GM21528 (cell line): ENCODE data around the gene MGAT4A.

ENCODE experiments used
- ATAC-seq: cut with Tn5 transposase; IDR thresholded peaks from one replicate; pipeline ENCODE4 v1.9.1; 2021; ENCODE audit warnings: mild to moderate bottlenecking, moderate library complexity; ENCODE audit not compliant: unreplicated experiment, low FRiP score

The MGAT4A gene

DNA sequence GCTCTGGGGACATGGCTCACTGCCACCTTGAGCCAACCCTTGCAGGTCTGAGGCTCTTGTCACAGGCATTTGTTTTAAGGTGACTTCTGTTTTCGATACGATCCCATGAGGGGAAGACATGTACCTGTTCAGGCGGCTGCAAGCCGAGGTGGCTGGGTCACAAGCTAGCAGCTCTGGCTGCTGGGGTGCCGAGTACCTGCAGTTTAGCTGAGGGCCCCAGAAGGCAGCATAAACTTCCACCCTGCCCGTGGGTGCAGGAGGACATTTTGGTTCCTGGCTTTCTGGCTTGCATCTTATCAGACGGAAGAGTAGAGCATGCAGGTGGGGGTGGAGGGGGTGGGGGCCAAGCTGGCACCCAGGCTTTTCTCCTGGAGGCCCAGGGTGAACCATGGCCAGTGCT, 151.0 kb downstream of the MGAT4A start:
- ATAC-seq: no peak

DNA sequence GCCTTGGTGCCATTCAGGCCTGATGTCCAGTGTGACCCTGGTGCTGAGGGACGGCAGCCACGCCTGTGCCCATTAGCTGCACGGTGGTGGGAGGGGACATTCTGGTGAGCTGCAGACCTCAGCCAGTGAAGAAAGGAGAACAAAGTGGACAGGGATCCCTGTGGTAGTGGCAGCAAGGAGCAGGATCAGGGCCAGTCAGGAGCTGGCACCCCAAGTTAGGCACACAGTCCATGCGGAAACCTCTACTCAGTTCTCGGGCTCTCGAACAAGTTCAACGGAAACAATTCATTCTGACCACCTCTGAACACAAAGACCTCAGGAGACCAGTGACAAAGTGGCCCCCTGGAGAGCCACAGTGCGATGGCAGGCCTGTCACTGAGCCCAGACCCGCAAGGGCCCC, 152.7 kb downstream of the MGAT4A start:
- ATAC-seq: no peak

DNA sequence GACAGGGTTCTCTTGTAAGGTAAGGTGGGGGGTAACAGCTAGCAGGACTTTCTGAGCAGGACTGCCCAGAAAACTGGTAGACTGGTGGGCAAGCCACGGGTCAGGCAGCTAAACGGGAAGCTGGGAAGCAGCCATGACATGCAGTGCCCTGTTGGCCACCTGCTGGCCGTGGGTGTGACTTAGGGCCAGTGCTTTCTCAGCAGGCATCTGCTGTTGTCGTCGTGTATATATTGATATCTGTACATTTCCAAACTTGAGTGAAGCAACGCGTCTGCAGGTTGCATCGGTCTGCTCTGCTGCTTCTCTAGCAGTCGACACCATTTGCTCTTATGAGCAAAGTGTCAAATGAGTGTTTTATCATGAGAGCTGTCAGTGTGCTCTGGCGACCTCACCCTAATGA, 153.6 kb downstream of the MGAT4A start:
- no peak for ATAC-seq

DNA sequence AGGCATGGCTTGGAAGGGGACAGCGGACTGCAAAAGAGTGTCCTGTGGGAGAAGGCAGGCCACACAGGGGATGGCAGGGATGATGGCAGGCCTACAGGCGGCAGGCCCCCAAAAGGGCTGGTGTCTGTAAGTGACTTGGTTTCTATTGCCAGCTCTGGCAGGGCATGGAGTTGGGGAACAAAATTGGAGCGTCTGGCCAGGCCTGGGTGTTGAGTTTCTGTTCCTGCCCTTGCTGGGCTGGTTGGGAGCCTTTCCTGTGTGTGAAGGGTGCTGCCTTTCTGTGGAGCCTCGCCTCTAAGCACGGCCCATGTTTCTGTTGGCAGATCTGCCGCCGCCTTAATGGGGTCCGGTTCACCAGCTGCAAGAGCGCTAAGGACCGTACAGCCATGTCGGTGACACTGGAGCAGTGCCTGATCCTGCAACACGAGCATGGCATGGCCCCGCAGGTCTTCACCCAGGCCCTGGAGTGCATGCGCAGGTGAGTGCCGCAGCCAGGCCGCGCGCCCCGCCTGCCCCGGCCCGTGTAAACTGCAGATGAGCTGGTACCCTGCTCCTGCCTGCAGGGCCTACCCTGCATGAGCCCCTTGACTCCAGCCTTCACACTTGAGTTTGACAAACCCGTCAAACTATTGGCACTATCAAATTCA, 154.1 kb downstream of the MGAT4A start:
- no peak for ATAC-seq

DNA sequence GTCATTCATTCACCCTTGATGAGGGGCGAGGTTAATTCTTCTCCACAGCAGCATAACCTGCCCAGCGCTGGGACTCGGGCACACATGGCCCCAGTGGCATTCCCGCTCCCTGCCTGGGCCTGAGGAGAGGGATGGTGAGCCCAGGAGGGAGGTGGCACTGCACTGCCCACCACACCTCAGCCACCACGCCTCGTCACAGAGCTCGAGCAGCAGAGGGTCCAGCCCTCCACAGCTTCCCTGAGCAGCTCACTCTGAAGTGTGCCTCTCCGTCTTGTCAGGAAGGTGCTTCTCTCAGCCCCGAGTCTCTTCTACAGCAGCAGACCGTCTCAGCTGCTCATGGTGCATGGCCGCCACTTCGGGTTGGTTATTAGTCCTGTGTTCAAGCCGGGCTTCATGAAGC, 157.5 kb downstream of the MGAT4A start:
- no peak for ATAC-seq

DNA sequence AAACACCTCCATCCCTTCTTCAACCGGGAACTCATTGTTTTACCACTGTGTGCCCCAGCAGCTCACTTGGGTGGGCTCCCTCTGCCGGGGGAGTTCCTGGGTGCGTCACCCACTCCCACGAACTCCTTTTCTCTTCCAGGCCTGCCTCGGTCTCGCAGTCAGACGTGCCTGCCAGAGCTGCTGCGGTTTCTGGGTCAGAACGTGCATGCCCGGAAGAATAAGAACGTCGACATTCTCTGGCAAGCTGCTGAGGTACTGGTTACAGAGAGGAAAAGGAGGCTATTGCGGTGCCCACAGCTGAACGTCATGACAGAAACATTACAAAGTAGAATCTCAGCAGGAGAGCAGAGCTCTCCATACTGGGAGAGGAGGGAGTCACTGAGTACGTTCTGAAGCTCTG, 158.3 kb downstream of the MGAT4A start:
- ATAC-seq: no peak

DNA sequence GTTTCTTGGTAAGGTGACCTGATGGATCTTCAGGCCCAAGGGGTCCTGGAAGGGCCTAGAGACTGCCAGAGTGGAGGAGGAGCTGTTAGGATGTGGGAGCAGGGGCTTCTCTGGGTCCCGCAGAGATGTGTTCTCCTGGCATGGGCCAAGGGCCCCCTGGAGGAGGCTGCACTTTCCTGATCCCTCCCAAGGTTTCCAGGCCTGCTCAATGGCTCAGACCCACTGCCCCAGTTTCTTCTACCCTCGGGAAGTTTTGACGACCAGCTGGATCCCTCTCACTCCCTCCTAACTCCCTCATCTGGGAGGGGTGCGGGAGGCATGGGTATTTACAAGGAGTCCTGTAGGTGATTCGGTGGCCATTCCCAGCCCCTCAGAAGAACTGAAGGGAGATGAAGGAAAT, 158.7 kb downstream of the MGAT4A start:
- ATAC-seq: no peak

DNA sequence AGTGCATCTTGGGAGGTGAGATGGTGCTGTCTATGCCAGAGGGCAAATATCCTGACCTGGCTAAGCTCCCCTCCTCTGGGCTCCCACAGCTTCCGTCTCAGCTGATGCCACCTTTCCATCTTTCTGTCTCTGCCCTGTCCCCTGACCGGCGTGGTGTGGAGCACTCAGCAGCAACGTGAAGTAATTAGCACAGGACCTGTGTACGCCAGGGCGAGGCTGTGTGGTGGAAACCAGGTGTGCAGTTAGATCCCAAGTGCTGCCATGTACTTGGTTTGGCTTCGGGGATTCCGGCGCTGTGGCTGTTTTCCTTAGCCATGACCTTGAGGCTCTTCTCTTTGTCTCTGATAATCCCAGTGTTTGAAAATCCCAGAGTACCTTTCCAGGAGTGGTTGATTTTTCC, 159.1 kb downstream of the MGAT4A start:
- ATAC-seq: no peak

DNA sequence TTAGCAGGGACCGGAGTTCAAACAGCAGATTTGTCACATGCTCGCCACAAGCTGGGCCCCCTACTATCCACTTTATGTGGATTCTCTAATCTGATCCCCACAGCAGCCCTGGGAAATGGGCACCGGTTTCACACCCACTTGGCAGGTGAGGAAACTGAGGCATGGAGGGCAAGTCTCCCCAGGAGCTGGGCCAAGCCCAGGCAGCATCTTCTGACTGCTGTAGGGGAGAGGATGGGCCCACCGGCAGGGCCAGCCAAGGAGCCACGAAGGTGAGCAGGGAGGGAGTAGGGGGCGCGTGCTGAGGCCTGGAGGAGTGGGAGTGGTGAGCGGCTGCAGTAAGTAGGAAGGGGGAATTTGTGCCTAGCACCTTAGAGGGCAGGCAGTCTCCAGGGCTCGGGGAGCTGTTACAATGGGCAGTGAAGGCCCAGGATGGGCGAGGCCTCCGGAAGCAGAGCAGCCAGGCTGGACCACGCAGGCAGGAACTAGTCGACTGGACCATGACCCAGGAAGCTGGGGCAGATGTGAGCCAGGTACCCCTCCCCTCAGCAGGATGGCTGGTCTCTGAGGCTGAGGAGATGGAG, 159.7 kb downstream of the MGAT4A start:
- ATAC-seq: no peak

DNA sequence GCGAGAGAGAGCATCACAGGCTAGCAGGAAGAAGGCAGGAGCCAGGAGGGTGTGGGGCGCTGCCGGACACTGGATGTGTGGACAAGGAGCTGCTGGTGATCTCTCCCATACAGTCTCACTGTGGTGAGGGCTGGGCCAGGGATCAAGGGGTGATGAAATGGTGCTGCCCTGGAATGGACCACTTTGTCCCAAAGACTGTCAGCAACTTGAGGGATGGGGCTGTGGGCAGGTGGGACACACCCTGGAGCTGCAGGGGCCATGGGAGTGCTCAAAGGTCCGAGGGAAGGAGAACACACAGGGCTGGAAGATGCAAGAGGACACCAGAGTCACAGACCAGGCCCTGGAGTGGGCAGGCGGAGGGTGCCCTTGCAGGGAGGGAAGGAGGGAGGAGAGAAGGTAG, 160.6 kb downstream of the MGAT4A start:
- ATAC-seq: no peak

DNA sequence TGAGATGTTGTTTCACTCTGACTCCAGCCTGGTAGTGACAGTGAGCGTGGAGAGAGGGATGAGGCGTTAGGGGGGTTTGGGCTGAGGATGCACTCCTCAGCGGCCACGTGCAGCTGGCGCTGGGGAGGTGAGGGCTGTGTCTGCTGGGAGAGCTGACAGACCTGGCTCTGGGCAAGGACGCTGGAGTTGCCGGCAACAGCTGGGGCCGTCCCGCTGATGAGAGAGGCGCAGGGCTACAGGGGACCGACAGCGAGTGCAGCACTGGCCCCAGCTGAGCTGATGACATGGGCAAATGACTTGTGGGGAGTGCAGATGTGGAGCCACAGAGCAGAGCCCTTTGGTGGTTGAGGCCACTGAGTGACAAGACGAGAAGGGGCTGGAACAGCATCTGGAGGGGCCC, 161.0 kb downstream of the MGAT4A start:
- no peak for ATAC-seq

DNA sequence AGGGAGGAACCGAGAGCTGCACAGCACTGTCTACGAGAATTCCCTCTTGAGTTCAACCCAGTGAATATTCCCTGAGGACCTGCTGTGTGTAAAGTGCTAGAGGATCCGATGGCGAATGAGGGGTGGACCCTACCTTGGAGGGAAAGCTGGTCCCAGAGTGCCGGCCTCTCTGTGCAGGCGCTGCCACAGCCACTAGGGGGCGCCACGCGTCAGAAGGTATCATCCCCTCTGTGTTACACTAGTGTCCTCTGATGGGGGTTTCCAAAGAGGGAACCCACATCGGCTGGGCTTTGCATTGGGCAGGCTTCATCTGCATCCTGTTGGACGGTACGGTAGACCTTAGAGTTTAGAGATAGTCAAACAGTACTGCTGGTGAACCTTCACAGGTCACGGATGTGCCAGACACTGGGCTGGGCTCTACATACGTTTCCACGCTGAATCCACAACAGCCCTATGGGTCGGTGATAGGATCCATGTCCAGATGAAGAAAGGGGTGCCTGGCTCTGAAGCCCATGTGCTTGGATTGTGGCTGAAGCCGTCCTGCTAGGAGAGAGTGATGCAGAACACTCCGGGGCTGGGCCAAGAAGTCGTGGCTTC, 161.6 kb downstream of the MGAT4A start:
- ATAC-seq: no peak
